ENCODE data around the gene TMEM52. TPM values are rescaled to one million over a fixed set of nuclear protein-coding genes. Genes with fewer than 3 reads are reported as not detected.

The TMEM52 gene
- total and polyA plus RNA-seq, 2 of the 13 experiments (the other 11 are each of a cell fraction or from before 2014, with no cell fraction given) = 13.2 to 18.7 TPM

GRCh38 chr1:1963570-1963969, 44.5 kb upstream of the TMEM52 start (continued):
- no peak for TF ChIP-seq JDP2 (CRISPR knock-in tag; IDR thresholded peaks at IDR 0.05; ENCODE audit: borderline replicate concordance)
- TF ChIP-seq ZC3H4 (CRISPR knock-in tag; IDR thresholded peaks at IDR 0.05; ENCODE audit: borderline replicate concordance) = no peak
- TF ChIP-seq, protein P1, sequence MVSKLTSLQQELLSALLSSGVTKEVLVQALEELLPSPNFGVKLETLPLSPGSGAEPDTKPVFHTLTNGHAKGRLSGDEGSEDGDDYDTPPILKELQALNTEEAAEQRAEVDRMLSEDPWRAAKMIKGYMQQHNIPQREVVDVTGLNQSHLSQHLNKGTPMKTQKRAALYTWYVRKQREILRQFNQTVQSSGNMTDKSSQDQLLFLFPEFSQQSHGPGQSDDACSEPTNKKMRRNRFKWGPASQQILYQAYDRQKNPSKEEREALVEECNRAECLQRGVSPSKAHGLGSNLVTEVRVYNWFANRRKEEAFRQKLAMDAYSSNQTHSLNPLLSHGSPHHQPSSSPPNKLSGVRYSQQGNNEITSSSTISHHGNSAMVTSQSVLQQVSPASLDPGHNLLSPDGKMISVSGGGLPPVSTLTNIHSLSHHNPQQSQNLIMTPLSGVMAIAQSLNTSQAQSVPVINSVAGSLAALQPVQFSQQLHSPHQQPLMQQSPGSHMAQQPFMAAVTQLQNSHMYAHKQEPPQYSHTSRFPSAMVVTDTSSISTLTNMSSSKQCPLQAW (CRISPR knock-in tag; IDR thresholded peaks at IDR 0.05) = peak; percentile 25; the same call in 1 of the 2 replicates
- TF ChIP-seq HIC2 (CRISPR knock-in tag; IDR thresholded peaks at IDR 0.05; ENCODE audit: low read depth) = no peak
- no peak for TF ChIP-seq FOXP1 (IDR thresholded peaks at IDR 0.05)
- peak; percentile 16; the same call in 1 of the 2 replicates for TF ChIP-seq FOXP1 (CRISPR knock-in tag; IDR thresholded peaks at IDR 0.05)
- TF ChIP-seq HIVEP1 (CRISPR knock-in tag; IDR thresholded peaks at IDR 0.05) = no peak
- no peak for TF ChIP-seq NCOA2 (CRISPR knock-in tag; IDR thresholded peaks at IDR 0.05)
- TF ChIP-seq PHF8 (CRISPR knock-in tag; IDR thresholded peaks at IDR 0.05) = no peak
- no peak for TF ChIP-seq DPF2 (CRISPR knock-in tag; IDR thresholded peaks at IDR 0.05; ENCODE audit: borderline replicate concordance, low read depth)
- TF ChIP-seq, protein P2, sequence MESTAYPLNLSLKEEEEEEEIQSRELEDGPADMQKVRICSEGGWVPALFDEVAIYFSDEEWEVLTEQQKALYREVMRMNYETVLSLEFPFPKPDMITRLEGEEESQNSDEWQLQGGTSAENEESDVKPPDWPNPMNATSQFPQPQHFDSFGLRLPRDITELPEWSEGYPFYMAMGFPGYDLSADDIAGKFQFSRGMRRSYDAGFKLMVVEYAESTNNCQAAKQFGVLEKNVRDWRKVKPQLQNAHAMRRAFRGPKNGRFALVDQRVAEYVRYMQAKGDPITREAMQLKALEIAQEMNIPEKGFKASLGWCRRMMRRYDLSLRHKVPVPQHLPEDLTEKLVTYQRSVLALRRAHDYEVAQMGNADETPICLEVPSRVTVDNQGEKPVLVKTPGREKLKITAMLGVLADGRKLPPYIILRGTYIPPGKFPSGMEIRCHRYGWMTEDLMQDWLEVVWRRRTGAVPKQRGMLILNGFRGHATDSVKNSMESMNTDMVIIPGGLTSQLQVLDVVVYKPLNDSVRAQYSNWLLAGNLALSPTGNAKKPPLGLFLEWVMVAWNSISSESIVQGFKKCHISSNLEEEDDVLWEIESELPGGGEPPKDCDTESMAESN (CRISPR knock-in tag; conservative IDR thresholded peaks at IDR 0.05) = no peak
- no peak for TF ChIP-seq ZSCAN31 (CRISPR knock-in tag; IDR thresholded peaks at IDR 0.05; ENCODE audit: low read depth)
- TF ChIP-seq ZFX (CRISPR knock-in tag; IDR thresholded peaks at IDR 0.05; ENCODE audit: low read depth) = no peak
- no peak for TF ChIP-seq PATZ1 (CRISPR knock-in tag; IDR thresholded peaks at IDR 0.05)
- peak; percentile 17; the same call in 1 of the 2 replicates for TF ChIP-seq SALL1 (CRISPR knock-in tag; IDR thresholded peaks at IDR 0.05)
- no peak for TF ChIP-seq ZNF10 (CRISPR knock-in tag; IDR thresholded peaks at IDR 0.05; ENCODE audit: borderline replicate concordance, low read depth)
